K562 (cell line): ENCODE measurements around the gene PLEKHA5. TPM values are rescaled to one million over a fixed set of nuclear protein-coding genes. Genes with fewer than 3 reads are reported as not detected.

ENCODE experiments used
- ATAC-seq: fragments of 200-7000 bp; cut with Tn5 transposase; 3 replicates; pipeline ENCODE4 v1.9.1; 2020; ENCODE audit warnings: moderate library complexity
- BruUV-seq: library from RNA; stranded (reverse); fragments of 400-500 nt; replicated peaks from 2 replicates; lab custom pipeline; 2021; lab: Mats Ljungman, UMichigan
- CTCF ChIA-PET: fragments of 300-600 bp; formaldehyde crosslinking; extraction: SDS; loops from one replicate; lab custom pipeline; 2021; ENCODE audit warnings: low intra/inter-chr PET ratio; lab: Yijun Ruan, JAX
- POLR2A ChIA-PET: fragments of 300-600, 350-650 bp; sonication (Branson Sonifier 250); formaldehyde crosslinking; extraction: SDS; loops from one replicate; lab custom pipeline; 2021; ENCODE audit warnings: antibody characterized with exemption, inconsistent platforms; lab: Yijun Ruan, JAX
- DNase-seq, 4 experiments: peaks; one replicate each; pipeline versions ENCODE4 v3.0.0 to v3.0.0-alpha.2; 2011 to 2018; ENCODE audit warnings: low spot score in 3 of 4, mixed read lengths in 3 of 4; ENCODE audit errors: extremely low read depth in 1 of 4
- FAIRE-seq: peaks from 2 replicates; lab custom pipeline; 2011; peaks lifted over from hg19 to GRCh38; lab: Jason Lieb, UNC
- H2AFZ ChIP-seq: 2 replicates; pipeline ENCODE4 v1.6.0; 2011; ENCODE audit warnings: low read depth, low read length, control low read depth, inconsistent platforms
- H3K27ac ChIP-seq: fragments of 200-600 bp; 3 replicates; pipeline ENCODE4 v1.8.0; 2011; ENCODE audit warnings: low read depth, mild to moderate bottlenecking, control low read depth, inconsistent platforms, low read length, moderate library complexity, mixed read lengths; ENCODE audit errors: extremely low read depth
- H3K27me3 ChIP-seq, 2 experiments: fragments of 300-600 bp in 1 of 2; 2 replicates in 1 of 2; 3 replicates in 1 of 2; pipeline versions ENCODE4 v1.6.0 to v1.8.0; 2011; ENCODE audit warnings: inconsistent platforms in 2 of 2, low read length in 2 of 2, mild to moderate bottlenecking in 1 of 2, mixed read lengths in 1 of 2, moderate library complexity in 1 of 2; ENCODE audit not compliant: control insufficient read depth in 2 of 2, insufficient read depth in 2 of 2
- H3K36me3 ChIP-seq: fragments of 300-600 bp; 3 replicates; pipeline ENCODE4 v1.8.0; 2011; ENCODE audit warnings: mild to moderate bottlenecking, low read length, inconsistent platforms; ENCODE audit not compliant: control insufficient read depth, insufficient read depth
- H3K4me1 ChIP-seq, 2 experiments: fragments of 200-600 bp in 1 of 2; replicated peaks in 1 of 2; 2 replicates in 1 of 2; 3 replicates in 1 of 2; pipeline versions ENCODE4 v1.5.1 to v1.8.0; 2011; ENCODE audit warnings: inconsistent platforms in 2 of 2, low read length in 2 of 2, mild to moderate bottlenecking in 1 of 2, mixed read lengths in 1 of 2, moderate library complexity in 1 of 2; ENCODE audit not compliant: control insufficient read depth in 2 of 2, insufficient read depth in 2 of 2
- H3K4me2 ChIP-seq: 2 replicates; pipeline ENCODE4 v1.6.1; 2011; ENCODE audit warnings: low read length, control low read depth, inconsistent platforms, mixed read lengths; ENCODE audit not compliant: insufficient read depth
- H3K4me3 ChIP-seq: fragments of 200-600 bp; sonication (generic), shearing (Covaris generic); 2 replicates; pipeline ENCODE4 v1.5.1; 2016; ENCODE audit warnings: control low read depth, inconsistent platforms
- H3K79me2 ChIP-seq: fragments of 200-600 bp; 3 replicates; pipeline ENCODE4 v1.8.0; 2011; ENCODE audit warnings: low read length, inconsistent platforms; ENCODE audit not compliant: control insufficient read depth, insufficient read depth
- H3K9ac ChIP-seq, 2 experiments: 2 replicates each; pipeline versions ENCODE4 v1.6.0 to v1.6.1; 2011; ENCODE audit warnings: low read depth in 2 of 2, low read length in 2 of 2, control low read depth in 1 of 2, inconsistent platforms in 1 of 2, mild to moderate bottlenecking in 1 of 2, mixed read lengths in 1 of 2; ENCODE audit not compliant: insufficient read depth in 1 of 2
- H3K9me1 ChIP-seq: one replicate; pipeline ENCODE4 v1.6.0; 2011; ENCODE audit warnings: inconsistent platforms, mild to moderate bottlenecking, low read length, moderate library complexity; ENCODE audit not compliant: control insufficient read depth, insufficient read depth
- H3K9me3 ChIP-seq: replicated peaks from 2 replicates; pipeline ENCODE4 v1.5.1; 2011; ENCODE audit warnings: low read depth, low read length, inconsistent platforms; ENCODE audit not compliant: control insufficient read depth, insufficient read depth
- H4K20me1 ChIP-seq: replicated peaks from 2 replicates; pipeline ENCODE4 v1.6.1; 2011; ENCODE audit warnings: low read length, inconsistent platforms, mixed read lengths; ENCODE audit not compliant: control insufficient read depth, insufficient read depth
- MCM3 ChIP-seq: fragments of 450-650 bp; IDR thresholded peaks from 2 replicates; pipeline ENCODE4 v1.6.1; 2016
- MTA3 ChIP-seq: fragments of 450-650 bp; formaldehyde crosslinking; IDR thresholded peaks from 2 replicates; pipeline ENCODE4 v1.6.1; 2017; ENCODE audit warnings: mild to moderate bottlenecking, borderline replicate concordance
- RBM39 ChIP-seq: fragments of 200-400 bp; formaldehyde crosslinking; optimal IDR thresholded peaks from 2 replicates; pipeline ENCODE3; 2018; ENCODE audit warnings: low read depth, low read length
- RNF2 ChIP-seq: sonication (generic); IDR thresholded peaks from 2 replicates; pipeline ENCODE4 v1.6.1; 2016
- ZNF583 ChIP-seq: fragments of 250-450 bp; sonication (Bioruptor Pico); IDR thresholded peaks from 2 replicates; pipeline ENCODE4 v1.4.0; 2020
- WGBS: fragments of 100-300 bp; shearing (Covaris generic); methylation state at CpG from one replicate; pipeline ENCODE4 v1.1.6; 2016; ENCODE audit warnings: low coverage, mixed read lengths; ENCODE audit not compliant: insufficient coverage; ENCODE audit errors: missing lambda C conversion rate; 5-methylcytosine and 5-hydroxymethylcytosine counted together
- in situ Hi-C: fragments of 300-500 bp; cut with MboI; formaldehyde crosslinking; loops from 4 replicates; pipeline ENCODE4 v1.15.0; 2018; ENCODE audit warnings: inconsistent platforms, mixed read lengths
- intact Hi-C: fragments of 100-400 bp; cut with micrococcal nuclease; formaldehyde crosslinking; loops from 2 replicates; pipeline ENCODE4 v1.14.2; 2022
- polyA plus RNA-seq, 8 experiments: library from polyadenylated mRNA; depleted of rRNA in 4 of 8; stranded (reverse) in 5 of 8; unstranded in 3 of 8; fragments of >200 nt; fragmentation: Nextera tagmentation in 2 of 8; fragmentation: Illumina TruSeq in 1 of 8; extraction: Ambion mirVana in 2 of 8; extraction: Trizol in 1 of 8; gene quantifications; 2 replicates each; pipeline versions ENCODE4 v1.2.1 to v1.2.3, GENCODE V29; 2011 to 2014; ENCODE audit warnings: inconsistent platforms in 1 of 8, missing spikeins in 1 of 8
- total RNA-seq, 7 experiments: library from RNA; depleted of rRNA in 6 of 7; stranded (reverse); fragments of >200 nt in 6 of 7; fragmentation: Illumina TruSeq in 2 of 7; extraction: Trizol in 2 of 7; gene quantifications; 2 replicates each; pipeline versions ENCODE4 v1.2.1 to v1.2.3, GENCODE V29; 2011 to 2021; ENCODE audit warnings: low replicate concordance in 1 of 7
- TF ChIP-seq, protein P1 (sequence below): sonication (generic); formaldehyde crosslinking; IDR thresholded peaks from 2 replicates; pipeline ENCODE4 v1.8.0; 2022; ENCODE audit warnings: missing genetic modification reagents, mild to moderate bottlenecking, borderline replicate concordance

PLEKHA5 gene
- total and polyA plus RNA-seq, 9 of the 15 experiments (the other 6 are each of a cell fraction or from before 2014, with no cell fraction given), result 7.2 to 26.2 (median 17.4) TPM

DNA sequence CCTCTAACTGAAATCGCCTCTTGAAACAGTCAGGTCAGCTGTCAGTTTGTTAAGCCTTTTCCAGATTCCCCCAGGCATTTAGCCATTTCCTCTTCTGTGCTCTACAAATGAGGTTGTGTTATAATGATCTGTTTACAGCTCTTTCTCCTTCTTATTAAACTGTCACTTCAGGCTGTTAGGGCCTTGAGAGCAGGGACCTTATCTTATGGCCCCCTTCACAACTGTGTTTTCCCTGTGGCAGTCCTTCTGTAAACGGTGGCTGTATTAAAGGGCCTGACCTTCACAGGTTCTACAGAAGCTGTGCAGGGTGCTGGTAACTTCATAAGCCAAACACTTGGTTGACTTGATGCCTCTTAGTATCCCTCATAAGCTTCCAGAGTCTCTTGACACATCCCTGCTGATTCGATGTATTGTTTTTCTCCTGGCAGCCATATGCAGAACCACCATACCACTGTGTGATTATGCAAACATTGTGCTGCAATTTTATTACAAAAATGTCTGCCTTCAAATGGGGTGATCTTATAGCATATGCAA, 104.7 kb downstream of the PLEKHA5 start:
- intact Hi-C loops, result no loop called here
- WGBS, result 18% methylated on average over 3 of the region's 3 CpGs
- Histone ChIP-seq H3K4me3 (no peak overlapping the region), H3K27me3 (no peaks in the 10 kb centered on the region), H2AFZ (no peak overlapping the region), H3K4me2 (no peak overlapping the region), H3K36me3 (no peaks in the 10 kb centered on the region), H3K9me3 (no peaks in the 10 kb centered on the region), H3K9me1 (no peaks in the 10 kb centered on the region), H4K20me1 (no peaks in the 10 kb centered on the region; the same call in 1 of the 2 replicates), H3K27ac (peak overlapping the region; percentile 49; the same call in 1 of the 3 replicates), H3K4me1 (peaks cover 4% of the 10 kb centered on the region in 2 experiments; a peak in 1 of 5 replicates), H3K79me2 (peaks cover 10% of the 10 kb centered on the region; the same call in 1 of the 3 replicates), H3K9ac (no peak overlapping the region)
- in situ Hi-C loops, result no loop called here
- TF ChIP-seq MCM3 (no peak), RBM39 (no peak), MTA3 (no peak), RNF2 (no peak), ZNF583 (CRISPR knock-in tag) (no peak)
- TF ChIP-seq, protein P1, sequence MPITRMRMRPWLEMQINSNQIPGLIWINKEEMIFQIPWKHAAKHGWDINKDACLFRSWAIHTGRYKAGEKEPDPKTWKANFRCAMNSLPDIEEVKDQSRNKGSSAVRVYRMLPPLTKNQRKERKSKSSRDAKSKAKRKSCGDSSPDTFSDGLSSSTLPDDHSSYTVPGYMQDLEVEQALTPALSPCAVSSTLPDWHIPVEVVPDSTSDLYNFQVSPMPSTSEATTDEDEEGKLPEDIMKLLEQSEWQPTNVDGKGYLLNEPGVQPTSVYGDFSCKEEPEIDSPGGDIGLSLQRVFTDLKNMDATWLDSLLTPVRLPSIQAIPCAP (CRISPR knock-in tag), result no peak
- BruUV-seq, result no TSS peak
- DNase-seq (no peak), ATAC-seq (peak; percentile 47), FAIRE-seq (no peak)
- POLR2A ChIA-PET, result no interaction called here
- CTCF ChIA-PET, result no interaction called here
